H1 (cell line): ENCODE measurements around the gene PPM1L. TPM values are rescaled to one million over a fixed set of nuclear protein-coding genes. Genes with fewer than 3 reads are reported as not detected.

Experiments
- CTCF ChIA-PET: fragments of 300-600 bp; sonication (Branson Sonifier 250); formaldehyde crosslinking; loops from one replicate; lab custom pipeline; 2021; ENCODE audit not compliant: partially characterized antibody; lab: Charles Lee
- POLR2A ChIA-PET: fragments of 300-600 bp; sonication (Branson Sonifier 250); formaldehyde crosslinking; loops from one replicate; lab custom pipeline; 2021; ENCODE audit warnings: inconsistent platforms; ENCODE audit not compliant: partially characterized antibody; lab: Charles Lee
- DNase-seq, 2 experiments: peaks; one replicate each; pipeline versions ENCODE4 v3.0.0 to v3.0.0-alpha.2; 2010 to 2022; ENCODE audit warnings: low spot score in 2 of 2, low read depth in 1 of 2, mixed read lengths in 1 of 2
- FAIRE-seq: peaks from 2 replicates; lab custom pipeline; 2011; peaks lifted over from hg19 to GRCh38; lab: Jason Lieb, UNC
- H2AFZ ChIP-seq: 2 replicates; pipeline ENCODE4 v1.8.1; 2012; ENCODE audit warnings: low read length, inconsistent platforms
- H2AK5ac ChIP-seq: 2 replicates; pipeline ENCODE4 v1.6.1; 2013; ENCODE audit warnings: low read depth, low read length
- H2BK120ac ChIP-seq: replicated peaks from 2 replicates; pipeline ENCODE3; 2013; ENCODE audit warnings: low read depth, low read length, inconsistent platforms
- H2BK12ac ChIP-seq: 2 replicates; pipeline ENCODE4 v1.6.1; 2013; ENCODE audit warnings: low read depth, low read length
- H2BK15ac ChIP-seq: 2 replicates; pipeline ENCODE4 v1.6.1; 2013; ENCODE audit warnings: low read length
- H2BK20ac ChIP-seq: 2 replicates; pipeline ENCODE4 v1.6.1; 2013; ENCODE audit warnings: low read length
- H2BK5ac ChIP-seq: 2 replicates; pipeline ENCODE4 v1.6.1; 2013; ENCODE audit warnings: low read depth, low read length
- H3K14ac ChIP-seq: 2 replicates; pipeline ENCODE4 v1.6.1; 2013; ENCODE audit warnings: inconsistent platforms; ENCODE audit not compliant: insufficient read length
- H3K18ac ChIP-seq: 2 replicates; pipeline ENCODE4 v1.6.1; 2013; ENCODE audit warnings: low read length; ENCODE audit errors: extremely low read depth
- H3K23ac ChIP-seq: 2 replicates; pipeline ENCODE4 v1.6.1; 2013; ENCODE audit warnings: inconsistent platforms; ENCODE audit not compliant: insufficient read length
- H3K23me2 ChIP-seq: 2 replicates; pipeline ENCODE4 v1.6.1; 2013; ENCODE audit warnings: low read depth, low read length
- H3K27ac ChIP-seq: 2 replicates; pipeline ENCODE4 v1.6.1; 2011; ENCODE audit warnings: low read depth, low read length, inconsistent platforms
- H3K27me3 ChIP-seq, 4 experiments: replicated peaks in 1 of 4; 1 replicate in 1 of 4; 2 replicates in 3 of 4; pipeline versions ENCODE4 v1.6.1 to v1.8.1; 2011 to 2013; ENCODE audit warnings: low read length in 3 of 4, mild to moderate bottlenecking in 3 of 4, inconsistent platforms in 2 of 4, mixed read lengths in 2 of 4, moderate library complexity in 1 of 4; ENCODE audit not compliant: control insufficient read depth in 3 of 4, insufficient read depth in 3 of 4; ENCODE audit errors: extremely low read depth in 1 of 4
- H3K36me3 ChIP-seq, 4 experiments: 2 replicates each; pipeline versions ENCODE4 v1.6.1 to v1.8.1; 2011 to 2013; ENCODE audit warnings: mild to moderate bottlenecking in 4 of 4, low read length in 3 of 4, moderate library complexity in 2 of 4, control low read depth in 1 of 4, inconsistent platforms in 1 of 4; ENCODE audit not compliant: insufficient read depth in 4 of 4, control insufficient read depth in 2 of 4
- H3K4ac ChIP-seq: replicated peaks from 2 replicates; pipeline ENCODE3; 2013; ENCODE audit warnings: low read length, low read depth, mixed read lengths, inconsistent platforms; ENCODE audit not compliant: insufficient read length
- H3K4me1 ChIP-seq, 4 experiments: replicated peaks in 1 of 4; 1 replicate in 1 of 4; 2 replicates in 3 of 4; pipeline versions ENCODE4 v1.6.1 to v1.8.1; 2011 to 2013; ENCODE audit warnings: low read length in 3 of 4, inconsistent platforms in 2 of 4, mixed read lengths in 1 of 4; ENCODE audit not compliant: insufficient read depth in 4 of 4, control insufficient read depth in 3 of 4
- H3K4me2 ChIP-seq, 2 experiments: 2 replicates each; pipeline versions ENCODE4 v1.6.1 to v1.8.1; 2011 to 2013; ENCODE audit warnings: low read depth in 2 of 2, low read length in 2 of 2, control low read depth in 1 of 2, inconsistent platforms in 1 of 2, mild to moderate bottlenecking in 1 of 2; ENCODE audit not compliant: insufficient read depth in 1 of 2
- H3K4me3 ChIP-seq, 4 experiments: fragments of 200-600, 300-600 bp in 1 of 4; sonication (generic), shearing (Covaris generic), sonication (Bioruptor Twin) in 1 of 4; 2 replicates each; pipeline versions ENCODE4 v1.5.1 to v1.8.1; 2011 to 2016; ENCODE audit warnings: low read length in 4 of 4, low read depth in 3 of 4, control low read depth in 2 of 4, inconsistent platforms in 2 of 4, mild to moderate bottlenecking in 2 of 4, mixed read lengths in 1 of 4, moderate library complexity in 1 of 4; ENCODE audit not compliant: insufficient read depth in 2 of 4; ENCODE audit errors: extremely low read depth in 1 of 4
- H3K56ac ChIP-seq: replicated peaks from 2 replicates; pipeline ENCODE3; 2013; ENCODE audit warnings: low read depth, mild to moderate bottlenecking, mixed read lengths, low read length, inconsistent platforms; ENCODE audit not compliant: insufficient read length
- H3K79me1 ChIP-seq: 2 replicates; pipeline ENCODE4 v1.6.1; 2013; ENCODE audit warnings: low read depth, low read length, control low read depth
- H3K79me2 ChIP-seq, 2 experiments: 2 replicates each; pipeline versions ENCODE4 v1.6.1 to v1.8.1; 2012 to 2013; ENCODE audit warnings: low read length in 2 of 2, mild to moderate bottlenecking in 2 of 2, inconsistent platforms in 1 of 2; ENCODE audit not compliant: insufficient read depth in 2 of 2, control insufficient read depth in 1 of 2
- H3K9ac ChIP-seq, 4 experiments: replicated peaks in 1 of 4; 1 replicate in 1 of 4; 2 replicates in 3 of 4; pipeline versions ENCODE4 v1.6.1 to v1.8.1; 2011 to 2013; ENCODE audit warnings: low read depth in 3 of 4, low read length in 3 of 4, control low read depth in 2 of 4, mild to moderate bottlenecking in 2 of 4, moderate library complexity in 2 of 4, inconsistent platforms in 1 of 4; ENCODE audit errors: extremely low read depth in 1 of 4
- H3K9me3 ChIP-seq, 2 experiments: 2 replicates each; pipeline versions ENCODE4 v1.6.1 to v1.8.1; 2012 to 2013; ENCODE audit warnings: mild to moderate bottlenecking in 2 of 2, moderate library complexity in 2 of 2, control low read depth in 1 of 2, inconsistent platforms in 1 of 2, low read depth in 1 of 2, low read length in 1 of 2, mixed read lengths in 1 of 2; ENCODE audit not compliant: insufficient read depth in 2 of 2
- H4K20me1 ChIP-seq, 2 experiments: replicated peaks in 1 of 2; 2 replicates each; pipeline versions ENCODE3 to v1.8.1; 2011 to 2013; ENCODE audit warnings: inconsistent platforms in 2 of 2, low read length in 2 of 2, mild to moderate bottlenecking in 1 of 2; ENCODE audit not compliant: insufficient read depth in 2 of 2, control insufficient read depth in 1 of 2
- H4K5ac ChIP-seq: 2 replicates; pipeline ENCODE4 v1.6.1; 2013; ENCODE audit warnings: low read length, low read depth, mixed read lengths, inconsistent platforms; ENCODE audit not compliant: insufficient read length
- H4K8ac ChIP-seq: 2 replicates; pipeline ENCODE4 v1.8.0; 2013; ENCODE audit warnings: mild to moderate bottlenecking, moderate library complexity, low read length, inconsistent platforms; ENCODE audit not compliant: insufficient read depth; ENCODE audit errors: extremely low read depth
- H4K91ac ChIP-seq: replicated peaks from 2 replicates; pipeline ENCODE3; 2013; ENCODE audit warnings: low read length, mixed read lengths, inconsistent platforms; ENCODE audit not compliant: insufficient read length
- CEBPB ChIP-seq: IDR thresholded peaks from 2 replicates; pipeline ENCODE4 v1.6.1; 2012; ENCODE audit warnings: low read depth, low read length
- CHD1 ChIP-seq: IDR thresholded peaks from 2 replicates; pipeline ENCODE4 v1.6.1; 2012; ENCODE audit warnings: low read depth, low read length, improper control_type of control experiment
- EP300 ChIP-seq, 2 experiments: IDR thresholded peaks; 1 replicate in 1 of 2; 2 replicates in 1 of 2; pipeline ENCODE4 v1.6.1; 2011 to 2012; ENCODE audit warnings: low read depth in 2 of 2, low read length in 2 of 2, mild to moderate bottlenecking in 2 of 2, borderline replicate concordance in 1 of 2, inconsistent platforms in 1 of 2, moderate library complexity in 1 of 2
- JUN ChIP-seq: IDR thresholded peaks from 2 replicates; pipeline ENCODE4 v1.6.1; 2011; ENCODE audit warnings: low read depth, mild to moderate bottlenecking, improper control_type of control experiment, low read length
- JUND ChIP-seq: IDR thresholded peaks from 2 replicates; pipeline ENCODE4 v1.6.1; 2011; ENCODE audit warnings: mild to moderate bottlenecking, improper control_type of control experiment, low read length
- RBBP5 ChIP-seq: IDR thresholded peaks from 2 replicates; pipeline ENCODE4 v1.7.1; 2012; ENCODE audit warnings: low read depth, mild to moderate bottlenecking, inconsistent platforms, low read length, moderate library complexity, borderline replicate concordance
- SIN3A ChIP-seq, 2 experiments: IDR thresholded peaks in 1 of 2; conservative IDR thresholded peaks in 1 of 2; 2 replicates each; pipeline ENCODE4 v1.6.1; 2011 to 2012; ENCODE audit warnings: low read length in 2 of 2, improper control_type of control experiment in 1 of 2, low read depth in 1 of 2, mild to moderate bottlenecking in 1 of 2
- SIX5 ChIP-seq: IDR thresholded peaks from 2 replicates; pipeline ENCODE4 v1.6.1; 2011; ENCODE audit warnings: mild to moderate bottlenecking, low read depth, low read length
- SP4 ChIP-seq: IDR thresholded peaks from 2 replicates; pipeline ENCODE4 v1.6.1; 2012; ENCODE audit warnings: low read length, inconsistent platforms
- SRF ChIP-seq: IDR thresholded peaks from 2 replicates; pipeline ENCODE4 v1.6.1; 2011; ENCODE audit warnings: mild to moderate bottlenecking, low read depth, low read length, moderate library complexity
- TAF7 ChIP-seq: optimal IDR thresholded peaks from 2 replicates; pipeline ENCODE3; 2011; ENCODE audit warnings: low read depth, mild to moderate bottlenecking, inconsistent platforms, low read length, moderate library complexity, borderline replicate concordance
- YY1 ChIP-seq: IDR thresholded peaks from 2 replicates; pipeline ENCODE4 v1.6.1; 2011; ENCODE audit warnings: low read depth, mild to moderate bottlenecking, low read length
- ZNF274 ChIP-seq: IDR thresholded peaks from 2 replicates; pipeline ENCODE4 v1.7.0; 2012; ENCODE audit warnings: low read length, borderline replicate concordance; ENCODE audit errors: extremely low read depth
- WGBS, 2 experiments: shearing (Covaris generic) in 1 of 2; methylation state at CpG; one replicate each; pipeline versions ENCODE4 v1.1.6 to v1.1.7; 2013 to 2015; ENCODE audit warnings: low lambda C conversion rate in 2 of 2, mixed read lengths in 2 of 2, inconsistent platforms in 1 of 2, low coverage in 1 of 2, missing lambda C conversion rate in 1 of 2; ENCODE audit not compliant: insufficient replicate concordance in 2 of 2, insufficient coverage in 1 of 2, insufficient read length in 1 of 2; ENCODE audit errors: extremely low coverage in 1 of 2, missing lambda C conversion rate in 1 of 2; 5-methylcytosine and 5-hydroxymethylcytosine counted together
- polyA plus RNA-seq, 7 experiments: library from polyadenylated mRNA; depleted of rRNA in 3 of 7; stranded (reverse) in 5 of 7; unstranded in 2 of 7; fragments of >200 nt in 5 of 7; fragments of 200-250 nt in 2 of 7; gene quantifications; 1 replicate in 5 of 7; 2 replicates in 1 of 7; 4 replicates in 1 of 7; pipeline versions ENCODE4 v1.2.1 to v1.2.3, GENCODE V29; 2011 to 2013; ENCODE audit warnings: missing spikeins in 2 of 7, mixed read lengths in 2 of 7
- total RNA-seq: library from RNA; stranded (reverse); fragmentation: NEBNext Ultra II Directional; extraction: Animal tissue kit (Norgen Biotek cat#: 25700); gene quantifications from 2 replicates; pipeline ENCODE4 v1.2.1, GENCODE V29; 2021
- TF ChIP-seq, protein P1 (sequence below): IDR thresholded peaks from 2 replicates; pipeline ENCODE4 v1.6.1; 2011; ENCODE audit warnings: low read depth, mild to moderate bottlenecking, low read length; ENCODE audit not compliant: insufficient read depth

PPM1L gene
- total and polyA plus RNA-seq, 2 of the 8 experiments (the other 6 are each of a cell fraction or from before 2014, with no cell fraction given) = 2.8 to 18.1 TPM

- no peak overlapping the region for H2BK120ac ChIP-seq
- DNase-seq = no peak
- no peaks in the 10 kb centered on the region for H3K79me2 ChIP-seq
- no peak overlapping the region for H3K4me3 ChIP-seq
- FAIRE-seq = no peak
- H2BK12ac ChIP-seq = no peak overlapping the region
- H3K4me1 ChIP-seq = no peaks in the 10 kb centered on the region; a peak in 1 of 7 replicates
- H4K91ac ChIP-seq = no peak overlapping the region
- H2BK15ac ChIP-seq = no peak overlapping the region
- H3K36me3 ChIP-seq = peaks cover 0 to 2% (median 0%) of the 10 kb centered on the region in 4 experiments; a peak in 2 of 8 replicates
- H3K23ac ChIP-seq = no peak overlapping the region
- no peak overlapping the region for H2BK5ac ChIP-seq
- H3K27ac ChIP-seq = no peak overlapping the region
- H2AK5ac ChIP-seq = no peak overlapping the region
- H3K9me3 ChIP-seq = peaks cover 11 to 12% of the 10 kb centered on the region in 2 experiments; a peak in 3 of 4 replicates
- no peak overlapping the region for H3K4me2 ChIP-seq
- no peak overlapping the region for H3K9ac ChIP-seq
- no peak overlapping the region for H3K14ac ChIP-seq
- no peaks in the 10 kb centered on the region for H3K23me2 ChIP-seq
- no peaks in the 10 kb centered on the region for H3K27me3 ChIP-seq
- WGBS, 2 experiments = 87% methylated on average over 1 of the region's 1 CpG; no CpG with 5 or more reads in 1 of the 2 experiments
- H3K4ac ChIP-seq = no peak overlapping the region
- POLR2A ChIA-PET = no interaction called here
- H4K5ac ChIP-seq = no peak overlapping the region
- CTCF ChIA-PET = no interaction called here
- H4K8ac ChIP-seq = no peak overlapping the region
- H2BK20ac ChIP-seq = no peak overlapping the region
- no peak overlapping the region for H3K56ac ChIP-seq
- no peak overlapping the region for H2AFZ ChIP-seq
- no peaks in the 10 kb centered on the region for H3K79me1 ChIP-seq
- no peaks in the 10 kb centered on the region for H4K20me1 ChIP-seq
- no peak overlapping the region for H3K18ac ChIP-seq
- no peak for TF ChIP-seq SIN3A (conservative IDR thresholded peaks at IDR 0.05 in 1 of 2, IDR thresholded peaks at IDR 0.05 in 1 of 2; ENCODE audit: low read depth in 1 of 2, low read length in 2 of 2)
- no peak for TF ChIP-seq ZNF274
- no peak for TF ChIP-seq RBBP5
- no peak for TF ChIP-seq JUN
- no peak for TF ChIP-seq EP300 (IDR thresholded peaks at IDR 0.05; ENCODE audit: borderline replicate concordance in 1 of 2, low read depth in 2 of 2, low read length in 2 of 2)
- no peak for TF ChIP-seq CEBPB
- TF ChIP-seq, protein P1, sequence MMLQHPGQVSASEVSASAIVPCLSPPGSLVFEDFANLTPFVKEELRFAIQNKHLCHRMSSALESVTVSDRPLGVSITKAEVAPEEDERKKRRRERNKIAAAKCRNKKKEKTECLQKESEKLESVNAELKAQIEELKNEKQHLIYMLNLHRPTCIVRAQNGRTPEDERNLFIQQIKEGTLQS = no peak
- TF ChIP-seq SIX5 = no peak
- no peak for TF ChIP-seq TAF7
- TF ChIP-seq JUND = no peak
- TF ChIP-seq SRF = no peak
- no peak for TF ChIP-seq CHD1
- no peak for TF ChIP-seq YY1
- TF ChIP-seq SP4 = no peak
These were observed 269.9 kb downstream of the PPM1L start for GRCh38 chr3:161025911-161026310.
